ENCODE measurements around the gene BTBD2.

BTBD2 gene

DNA sequence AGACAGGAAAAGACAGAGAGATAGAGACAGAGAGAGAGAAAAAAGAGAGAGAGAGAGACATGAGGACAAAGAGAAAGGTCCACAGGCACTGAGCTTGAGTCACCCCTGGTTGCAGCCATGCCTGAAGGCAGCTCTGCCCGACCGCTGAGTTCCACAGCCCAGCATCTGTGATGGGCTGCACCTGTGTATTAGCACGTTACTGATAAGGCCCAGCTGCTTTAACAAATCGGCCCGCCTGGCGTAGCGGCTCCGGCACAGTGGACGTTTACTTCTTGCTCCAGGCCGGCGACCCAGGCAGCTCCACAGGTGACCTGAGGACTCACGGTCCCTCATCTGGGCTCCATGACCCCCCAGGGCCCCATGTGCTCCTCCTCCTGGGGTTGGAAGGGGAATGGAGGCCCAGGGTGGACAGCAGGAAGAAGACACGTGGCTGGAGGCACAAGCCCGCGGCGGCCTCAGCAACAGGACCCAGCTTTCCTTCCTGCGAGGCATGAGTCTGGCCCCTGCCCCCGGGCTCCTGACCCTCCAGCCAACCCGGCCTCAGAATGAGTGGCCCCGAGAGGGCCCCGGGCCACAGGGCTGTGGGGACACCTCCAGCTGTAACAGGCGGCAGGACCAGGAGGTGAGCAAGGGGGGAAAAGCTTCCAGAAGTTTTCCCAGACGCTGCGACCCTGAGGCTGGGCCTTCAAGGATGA lies 78.5 kb downstream of the BTBD2 start:
- DNase-seq: no peak

DNA sequence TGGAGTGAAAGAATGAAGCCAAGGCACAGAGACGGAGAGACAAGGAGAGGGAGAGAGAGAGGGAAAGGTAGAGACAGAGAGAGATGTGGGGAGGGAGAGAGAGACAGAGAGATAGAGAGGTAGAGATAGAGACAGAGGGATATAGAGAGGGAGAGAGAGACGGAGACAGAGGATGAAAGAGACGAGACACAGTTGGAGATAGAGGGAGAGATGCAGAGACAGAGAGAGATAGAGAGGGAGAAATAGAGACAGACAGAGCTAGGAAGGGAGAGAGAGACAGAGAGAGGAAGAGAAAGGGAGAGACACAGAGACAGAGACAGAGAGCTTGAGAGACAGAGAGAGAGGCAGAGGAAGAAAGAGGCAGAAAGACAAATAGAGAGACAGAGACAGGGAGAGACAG lies 79.1 kb downstream of the BTBD2 start:
- DNase-seq: no peak

DNA sequence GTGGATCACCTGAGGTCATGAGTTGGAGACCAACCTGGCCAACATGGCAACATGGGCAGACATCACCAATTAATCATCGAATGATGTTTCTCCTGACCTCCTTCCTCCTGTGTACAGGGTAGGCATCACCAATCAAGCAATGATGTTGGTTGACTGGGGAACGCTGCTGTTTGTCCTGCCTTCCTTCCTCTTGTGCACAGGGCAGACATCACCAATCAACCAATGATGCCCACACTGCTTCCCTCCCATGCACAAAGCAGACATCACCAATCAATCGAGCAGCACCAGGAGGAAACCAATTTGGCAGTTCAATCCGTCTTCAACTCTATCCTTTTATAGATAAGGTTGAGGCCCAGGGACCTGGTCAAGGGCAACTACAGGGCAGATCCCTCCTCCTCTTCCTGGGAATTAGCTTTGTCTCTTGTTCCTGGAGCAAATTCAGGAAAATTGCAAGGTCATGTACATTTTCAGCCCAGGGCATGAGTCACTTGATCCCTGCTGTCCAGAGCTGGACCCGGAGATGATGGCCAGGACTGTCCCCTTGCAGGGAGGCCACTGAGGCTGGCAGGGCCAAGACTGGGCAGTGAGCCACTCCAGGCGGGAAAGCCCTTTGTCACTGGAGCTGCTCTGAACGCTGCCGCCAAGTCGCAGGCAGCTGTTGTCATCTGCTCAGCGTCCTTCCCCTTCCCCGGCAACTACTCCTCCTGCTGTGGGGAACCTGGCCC lies 79.9 kb downstream of the BTBD2 start:
- DNase-seq: no peak
